Suprapubic skin (tissue), 4 donors: ENCODE results near the gene DPYD.

Experiments
- POLR2A ChIP-seq, 2 donors: fragments of 450-650 bp; IDR thresholded peaks; one replicate each; pipeline ENCODE4 v1.6.1; 2017; ENCODE audit warnings: antibody characterized with exemption in 2 of 2, mild to moderate bottlenecking in 2 of 2, moderate library complexity in 2 of 2
- POLR2AphosphoS5 ChIP-seq, 3 donors: sonication (generic); formaldehyde crosslinking; IDR thresholded peaks; one replicate each; pipeline ENCODE4 v1.6.1; 2017; ENCODE audit warnings: antibody characterized with exemption in 3 of 3
- TF ChIP-seq, protein P1 (sequence below), 2 donors: fragments of 200-600 bp in 1 of 2; fragments of 450-650 bp in 1 of 2; sonication (generic) in 1 of 2; IDR thresholded peaks; one replicate each; pipeline ENCODE4 v1.5.1; 2016 to 2019; ENCODE audit warnings: antibody characterized with exemption in 2 of 2, mild to moderate bottlenecking in 1 of 2, moderate library complexity in 1 of 2

DNA sequence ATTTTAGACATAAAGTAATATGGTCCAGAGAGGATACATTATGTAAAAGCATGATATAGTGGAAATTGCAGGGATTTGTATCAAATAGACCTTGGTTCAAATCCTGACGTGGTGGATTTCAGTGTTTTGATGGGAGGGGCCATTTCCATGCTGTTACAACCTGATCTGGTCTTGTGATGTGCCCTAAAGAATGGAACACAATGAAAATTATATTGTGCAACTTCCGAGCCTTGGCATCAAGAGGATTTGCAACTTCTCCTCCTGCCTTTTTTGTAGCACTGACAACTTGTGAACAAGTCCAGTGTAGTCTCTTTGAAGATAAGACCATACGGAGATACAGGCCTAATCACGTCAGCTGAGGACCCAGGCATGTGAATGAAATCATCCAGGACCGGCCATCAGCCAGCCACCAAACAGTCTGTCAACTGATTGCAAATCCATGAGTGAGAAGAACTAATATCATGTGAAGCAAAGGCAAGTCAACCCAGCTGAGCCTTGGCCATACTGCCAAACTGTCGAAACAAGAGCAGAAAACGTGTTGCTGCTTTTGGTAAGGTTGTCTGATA lies 412.1 kb downstream of the DPYD start:
- TF ChIP-seq, protein P1, sequence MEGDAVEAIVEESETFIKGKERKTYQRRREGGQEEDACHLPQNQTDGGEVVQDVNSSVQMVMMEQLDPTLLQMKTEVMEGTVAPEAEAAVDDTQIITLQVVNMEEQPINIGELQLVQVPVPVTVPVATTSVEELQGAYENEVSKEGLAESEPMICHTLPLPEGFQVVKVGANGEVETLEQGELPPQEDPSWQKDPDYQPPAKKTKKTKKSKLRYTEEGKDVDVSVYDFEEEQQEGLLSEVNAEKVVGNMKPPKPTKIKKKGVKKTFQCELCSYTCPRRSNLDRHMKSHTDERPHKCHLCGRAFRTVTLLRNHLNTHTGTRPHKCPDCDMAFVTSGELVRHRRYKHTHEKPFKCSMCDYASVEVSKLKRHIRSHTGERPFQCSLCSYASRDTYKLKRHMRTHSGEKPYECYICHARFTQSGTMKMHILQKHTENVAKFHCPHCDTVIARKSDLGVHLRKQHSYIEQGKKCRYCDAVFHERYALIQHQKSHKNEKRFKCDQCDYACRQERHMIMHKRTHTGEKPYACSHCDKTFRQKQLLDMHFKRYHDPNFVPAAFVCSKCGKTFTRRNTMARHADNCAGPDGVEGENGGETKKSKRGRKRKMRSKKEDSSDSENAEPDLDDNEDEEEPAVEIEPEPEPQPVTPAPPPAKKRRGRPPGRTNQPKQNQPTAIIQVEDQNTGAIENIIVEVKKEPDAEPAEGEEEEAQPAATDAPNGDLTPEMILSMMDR (IDR thresholded peaks at IDR 0.05): no peak
- TF ChIP-seq POLR2AphosphoS5 (IDR thresholded peaks at IDR 0.05) (no peak), POLR2A (IDR thresholded peaks at IDR 0.05) (no peak)
